Activated CD4-positive, CD25-positive, alpha-beta regulatory T cell (primary cell): ENCODE measurements around the gene ZFYVE9.

ENCODE experiments used
- DNase-seq, 4 experiments: peaks; one replicate each; lab custom pipeline; 2025; lab: John Stamatoyannopoulos, UW

The ZFYVE9 gene

GRCh38 chr1:52386458-52386857, 244.6 kb downstream of the ZFYVE9 start:
- no peak for DNase-seq

GRCh38 chr1:52393174-52393573, 251.3 kb downstream of the ZFYVE9 start:
- no peak for DNase-seq
